Ascending aorta (tissue), 2 donors: ENCODE measurements around the gene CFAP47. TPM values are rescaled to one million over a fixed set of nuclear protein-coding genes. Genes with fewer than 3 reads are reported as not detected.
"Not testable (repeated sequence)": the region's sequence is repeated elsewhere in the genome, so short reads cannot be mapped to it uniquely, and the experiment has no call there.

Experiments used
- DNase-seq, 2 donors: peaks; one replicate each; pipeline ENCODE4 v3.0.0-alpha.2; 2019; ENCODE audit warnings: low spot score in 2 of 2
- H3K27ac ChIP-seq, 2 donors: fragments of 200-600 bp; sonication (generic); one replicate each; pipeline ENCODE4 v1.5.1; 2016 to 2017; ENCODE audit warnings: mild to moderate bottlenecking in 1 of 2
- H3K27me3 ChIP-seq: fragments of 200-600 bp; sonication (generic); one replicate; pipeline ENCODE4 v1.5.1; 2017
- H3K36me3 ChIP-seq, 2 donors: fragments of 200-600 bp; sonication (generic); one replicate each; pipeline ENCODE4 v1.5.1; 2016
- H3K4me1 ChIP-seq, 2 donors: fragments of 200-600 bp; sonication (generic); one replicate each; pipeline ENCODE4 v1.5.1; 2016 to 2017; ENCODE audit warnings: mild to moderate bottlenecking in 1 of 2
- H3K4me3 ChIP-seq, 2 donors: fragments of 200-600 bp; sonication (generic); one replicate each; pipeline ENCODE4 v1.5.1; 2016 to 2017; ENCODE audit warnings: mild to moderate bottlenecking in 1 of 2
- H3K9me3 ChIP-seq, 2 donors: fragments of 200-600 bp; sonication (generic); one replicate each; pipeline ENCODE4 v1.5.1; 2016
- CTCF ChIP-seq, 3 experiments: fragments of 200-600 bp in 2 of 3; fragments of 450-650 bp in 1 of 3; sonication (generic) in 2 of 3; IDR thresholded peaks; one replicate each; pipeline ENCODE4 v1.5.1; 2016 to 2019; ENCODE audit warnings: antibody characterized with exemption in 3 of 3, mild to moderate bottlenecking in 1 of 3, moderate library complexity in 1 of 3
- intact Hi-C: fragments of 100-400 bp; cut with DNase I; formaldehyde crosslinking; loops from one replicate; pipeline ENCODE4 v1.15.1; 2023
- total RNA-seq: library from RNA; depleted of rRNA; stranded (reverse); fragments of >200 nt; gene quantifications from one replicate; pipeline ENCODE4 v1.1.0, GENCODE V29; 2016

The CFAP47 gene
- total RNA-seq, 1 donor from 2014 or later: not detected

GRCh38 chrX:36160081-36160480 is 240.5 kb downstream of the CFAP47 start:
- intact Hi-C loops: no loop called here
- Histone ChIP-seq H3K4me3 (no peak overlapping the region), H3K27ac (no peak overlapping the region), H3K4me1 (no peaks in the 10 kb centered on the region), H3K9me3 (no peaks in the 10 kb centered on the region), H3K27me3 (no peaks in the 10 kb centered on the region), H3K36me3 (no peaks in the 10 kb centered on the region)
- TF ChIP-seq CTCF (IDR thresholded peaks at IDR 0.05): no peak
- DNase-seq: no peak

- TF ChIP-seq CTCF (IDR thresholded peaks at IDR 0.05): no peak
- H3K9me3 ChIP-seq: no peaks in the 10 kb centered on the region
- H3K4me1 ChIP-seq: no peaks in the 10 kb centered on the region
- H3K27me3 ChIP-seq: no peaks in the 10 kb centered on the region
- no peaks in the 10 kb centered on the region for H3K36me3 ChIP-seq
- intact Hi-C loops: no loop called here
- no peak overlapping the region for H3K27ac ChIP-seq
- DNase-seq: no peak
- H3K4me3 ChIP-seq: no peak overlapping the region
Observed at GRCh38 chrX:36198575-36198974, 279.0 kb downstream of the CFAP47 start.

- intact Hi-C loops: no loop called here
- no peaks in the 10 kb centered on the region for H3K4me1 ChIP-seq
- TF ChIP-seq CTCF (IDR thresholded peaks at IDR 0.05): no peak
Observed at GRCh38 chrX:36199928-36200327, 280.4 kb downstream of the CFAP47 start.

GRCh38 chrX:36214924-36215323 is 295.4 kb downstream of the CFAP47 start:
- no peaks in the 10 kb centered on the region for H3K27me3 ChIP-seq
- no peak for TF ChIP-seq CTCF (IDR thresholded peaks at IDR 0.05)
- no peaks in the 10 kb centered on the region for H3K9me3 ChIP-seq
- intact Hi-C loops: no loop called here
- H3K27ac ChIP-seq: no peak overlapping the region
- no peaks in the 10 kb centered on the region for H3K36me3 ChIP-seq
- no peak for DNase-seq
- H3K4me1 ChIP-seq: no peaks in the 10 kb centered on the region
- H3K4me3 ChIP-seq: no peak overlapping the region

More at GRCh38 chrX:36199928-36200327, 280.4 kb downstream of the CFAP47 start:
- Histone ChIP-seq H3K4me3 (no peak overlapping the region), H3K27me3 (no peaks in the 10 kb centered on the region), H3K36me3 (no peaks in the 10 kb centered on the region), H3K27ac (no peak overlapping the region), H3K9me3 (no peaks in the 10 kb centered on the region)
- DNase-seq: no peak

- no peak for DNase-seq
- Histone ChIP-seq H3K27ac (no peak overlapping the region), H3K9me3 (no peaks in the 10 kb centered on the region), H3K36me3 (no peaks in the 10 kb centered on the region), H3K4me1 (no peaks in the 10 kb centered on the region), H3K27me3 (no peaks in the 10 kb centered on the region), H3K4me3 (no peak overlapping the region)
- TF ChIP-seq CTCF (IDR thresholded peaks at IDR 0.05): no peak
- intact Hi-C loops: no loop called here
Observed at GRCh38 chrX:36218801-36219200, 299.3 kb downstream of the CFAP47 start.

GRCh38 chrX:36234840-36235528 is 315.4 kb downstream of the CFAP47 start:
- H3K4me3 ChIP-seq, H3K27ac ChIP-seq, H3K36me3 ChIP-seq, DNase-seq, H3K4me1 ChIP-seq, H3K9me3 ChIP-seq, H3K27me3 ChIP-seq, intact Hi-C loops: not testable (repeated sequence)
